Measurements from ENCODE around the gene BMPR1B.

Gene BMPR1B

DNA sequence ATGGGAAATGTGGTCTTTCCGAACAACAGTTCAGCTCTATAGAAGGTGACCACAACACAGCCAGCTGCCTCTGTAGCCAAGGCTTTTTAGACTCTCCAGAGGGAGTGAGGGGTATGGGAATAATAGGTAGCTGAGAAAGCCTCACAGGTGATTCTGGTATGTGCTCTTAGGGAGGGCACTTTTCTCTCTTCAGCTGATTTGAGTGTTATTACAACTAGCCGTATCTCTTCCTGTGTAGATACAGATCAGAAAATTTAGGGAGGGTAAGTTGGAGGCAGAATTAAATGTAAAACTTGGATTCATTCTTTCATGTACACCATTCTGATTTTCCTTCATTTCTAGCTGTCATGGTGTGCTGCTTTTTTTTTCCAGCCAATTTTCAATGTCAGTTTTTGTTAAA is 154.9 kb downstream of the BMPR1B start:
- no peak for DNase-seq (ENCODE audit: low spot score)

DNA sequence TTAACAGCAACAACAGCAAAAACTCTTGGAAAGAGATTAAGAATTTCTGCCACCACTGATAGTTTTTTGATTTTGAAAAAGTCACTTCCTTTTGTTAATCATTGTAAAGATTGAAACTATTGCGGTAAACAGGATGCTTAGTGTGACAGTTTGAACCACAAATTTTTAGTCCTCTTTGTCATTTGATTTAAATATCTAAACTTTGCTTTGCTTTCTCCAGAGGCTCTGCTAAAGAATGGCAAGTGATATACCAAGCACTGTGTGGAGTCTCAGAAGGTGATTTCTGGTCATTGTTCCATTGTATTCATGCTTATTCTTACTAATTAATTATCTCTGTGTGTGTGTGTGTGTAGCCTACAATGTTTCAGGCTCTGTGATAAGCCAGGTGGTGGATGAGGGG is 155.6 kb downstream of the BMPR1B start:
- DNase-seq (ENCODE audit: low spot score), result no peak

DNA sequence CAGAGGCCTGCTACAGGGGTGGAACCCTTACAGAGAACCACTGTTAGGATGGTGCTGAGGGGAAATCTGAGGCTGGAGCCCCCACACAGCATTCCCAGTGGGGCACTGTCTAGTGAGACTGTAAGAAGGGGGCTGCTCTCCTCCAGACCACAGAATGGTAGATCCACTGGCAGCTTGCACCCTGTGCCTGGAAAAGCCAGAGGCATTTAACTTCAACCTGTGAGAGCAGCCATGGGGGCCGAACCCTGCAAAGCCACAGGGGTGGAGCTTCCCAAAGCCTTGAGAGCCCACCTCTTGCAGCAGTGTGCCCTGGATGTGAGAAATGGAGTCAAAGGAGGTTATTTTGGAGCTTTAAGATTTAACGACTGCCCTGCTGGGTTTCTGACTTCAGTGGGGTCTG is 159.4 kb downstream of the BMPR1B start:
- DNase-seq (ENCODE audit: low spot score), result no peak

DNA sequence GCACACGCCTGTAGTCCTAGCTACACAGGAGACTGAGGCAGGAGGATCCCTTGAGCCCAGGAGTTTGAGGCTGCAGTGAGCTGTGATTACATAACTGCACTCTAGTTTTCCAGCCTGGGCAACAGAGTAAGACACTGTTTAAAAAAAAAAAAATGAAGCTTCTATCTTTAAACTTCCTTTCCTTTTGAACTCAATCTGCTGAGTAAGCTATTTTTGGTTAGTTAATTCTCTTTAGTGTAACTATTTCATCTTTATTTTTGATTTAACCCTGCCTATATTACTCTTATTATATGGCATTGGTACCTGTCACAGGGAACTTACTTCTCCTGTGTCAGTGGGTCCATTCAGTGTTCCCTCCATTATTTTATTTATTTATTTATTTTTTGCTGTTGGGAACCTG is 160.8 kb downstream of the BMPR1B start:
- no peak for DNase-seq (ENCODE audit: low spot score)

GRCh38 chr4:94920369-94920768 is 162.6 kb downstream of the BMPR1B start:
- DNase-seq (ENCODE audit: low spot score), result no peak

- DNase-seq (ENCODE audit: low spot score), result no peak
Measured at GRCh38 chr4:94924566-94924965, 166.8 kb downstream of the BMPR1B start.

- no peak for DNase-seq (ENCODE audit: low spot score)
Measured at GRCh38 chr4:94925764-94926347, 168.1 kb downstream of the BMPR1B start.

DNA sequence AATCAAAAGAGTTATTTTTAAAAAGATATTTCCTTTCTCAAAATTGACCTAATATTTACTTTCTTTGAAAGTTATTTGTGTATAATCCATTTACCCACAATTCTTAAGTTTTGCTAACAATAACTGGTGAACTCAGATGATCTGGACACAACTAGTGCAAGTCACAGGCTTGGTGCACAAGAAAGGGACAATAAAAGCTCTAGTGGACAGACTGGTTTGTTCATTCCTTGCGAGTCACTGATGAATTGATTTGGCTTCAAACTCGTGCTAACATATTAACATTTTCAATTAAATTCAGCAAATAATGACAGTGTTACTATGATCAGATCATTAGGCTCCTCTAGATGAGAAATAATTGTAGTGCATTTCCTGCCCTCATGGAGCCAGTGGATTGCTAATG is 169.2 kb downstream of the BMPR1B start:
- no peak for DNase-seq (ENCODE audit: low spot score)

DNA sequence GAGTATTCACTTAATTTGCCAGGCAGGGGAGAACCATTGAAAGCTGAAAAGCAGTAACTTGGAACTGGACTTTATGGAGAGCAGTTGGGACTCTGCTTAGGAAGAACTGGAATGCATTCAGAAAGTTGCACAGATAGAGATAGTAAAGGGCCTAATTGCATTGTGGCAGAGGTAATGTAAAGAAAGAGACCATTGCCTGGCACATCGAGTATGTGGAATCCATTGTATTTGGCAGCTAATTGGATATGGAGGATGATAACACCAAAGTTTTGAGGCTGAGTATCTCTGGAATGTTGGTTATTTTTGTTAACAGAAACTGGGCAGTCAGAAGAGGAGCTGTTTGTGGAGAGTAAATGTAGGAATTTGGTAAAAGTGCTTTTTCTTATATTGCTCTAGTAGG is 169.9 kb downstream of the BMPR1B start:
- no peak for DNase-seq (ENCODE audit: low spot score)

DNA sequence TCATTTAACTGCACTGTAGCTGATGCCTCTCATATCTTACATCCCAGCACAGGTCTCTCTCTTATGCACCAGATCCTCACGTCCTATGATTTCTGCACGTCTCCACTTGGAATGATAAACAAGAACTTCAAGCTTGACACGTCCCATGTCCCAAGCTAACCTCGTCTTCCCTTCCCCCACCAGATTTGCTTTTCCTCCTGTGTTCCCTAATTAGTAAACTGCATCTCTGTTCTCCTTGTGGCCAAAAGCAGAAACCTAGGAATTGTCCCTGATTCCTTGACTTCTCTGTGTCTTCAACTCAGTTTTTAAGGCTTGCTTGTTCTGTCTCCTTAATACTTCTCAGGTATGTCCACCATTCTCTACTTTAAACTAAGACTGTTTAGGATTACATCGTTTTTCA is 171.9 kb downstream of the BMPR1B start:
- DNase-seq (ENCODE audit: low spot score), result no peak

GRCh38 chr4:94931626-94932025 is 173.9 kb downstream of the BMPR1B start:
- no peak for DNase-seq (ENCODE audit: low spot score)

GRCh38 chr4:94932366-94932765 is 174.6 kb downstream of the BMPR1B start:
- DNase-seq (ENCODE audit: low spot score), result no peak

- DNase-seq (ENCODE audit: low spot score), result no peak
Measured at GRCh38 chr4:94933799-94934198, 176.0 kb downstream of the BMPR1B start.

- DNase-seq (ENCODE audit: low spot score), result no peak
Measured at GRCh38 chr4:94934201-94934600, 176.4 kb downstream of the BMPR1B start.

GRCh38 chr4:94934864-94935263 is 177.1 kb downstream of the BMPR1B start:
- no peak for DNase-seq (ENCODE audit: low spot score)

- DNase-seq (ENCODE audit: low spot score), result no peak
Measured at GRCh38 chr4:94936854-94937253, 179.1 kb downstream of the BMPR1B start.

GRCh38 chr4:94939791-94940519 is 182.2 kb downstream of the BMPR1B start:
- DNase-seq (ENCODE audit: low spot score), result no peak

GRCh38 chr4:94940520-94940908 is 182.8 kb downstream of the BMPR1B start:
- DNase-seq (ENCODE audit: low spot score), result no peak

- DNase-seq (ENCODE audit: low spot score), result no peak
Measured at GRCh38 chr4:94941706-94942105, 184.0 kb downstream of the BMPR1B start.

DNA sequence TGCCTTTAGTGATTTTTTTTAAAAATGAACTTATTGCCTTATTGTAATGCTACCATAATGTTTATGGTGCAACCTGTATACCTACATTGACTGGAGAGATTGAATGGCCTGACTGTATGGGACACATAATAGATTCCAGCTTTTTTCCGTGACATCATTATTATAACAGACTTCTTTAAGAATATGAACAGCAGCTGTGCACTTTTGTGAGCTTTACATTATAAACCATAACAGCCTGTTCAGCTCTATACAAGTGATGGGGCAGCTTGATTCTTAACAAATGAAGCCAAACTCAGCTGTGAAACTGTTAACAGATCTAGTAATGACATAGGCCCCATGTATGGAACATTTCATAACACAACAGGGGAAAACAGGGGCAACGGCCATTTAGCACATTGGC is 187.0 kb downstream of the BMPR1B start:
- no peak for DNase-seq (ENCODE audit: low spot score)

DNA sequence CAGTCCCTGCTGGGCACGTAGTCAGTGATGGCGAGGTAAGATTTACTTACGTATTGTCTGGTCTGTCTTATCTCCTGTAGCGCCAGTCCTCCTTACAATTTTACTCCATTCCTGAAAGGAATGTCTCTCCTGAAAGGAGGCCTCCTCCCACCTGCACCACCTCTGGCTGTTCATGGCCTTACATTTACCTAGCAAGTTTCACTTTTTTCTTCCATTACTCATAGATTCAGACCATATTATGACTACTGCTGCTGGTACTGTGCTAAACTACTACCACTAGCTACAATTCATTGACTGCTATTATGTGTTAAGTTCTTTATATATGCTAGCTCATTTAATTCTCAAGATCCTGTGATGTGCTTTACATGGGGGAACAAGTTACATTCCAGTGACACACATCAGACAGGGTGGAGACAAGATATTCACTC is 189.9 kb downstream of the BMPR1B start:
- no peak for DNase-seq (ENCODE audit: low spot score)

- DNase-seq (ENCODE audit: low spot score), result no peak
Measured at GRCh38 chr4:94954251-94954650, 196.5 kb downstream of the BMPR1B start.

DNA sequence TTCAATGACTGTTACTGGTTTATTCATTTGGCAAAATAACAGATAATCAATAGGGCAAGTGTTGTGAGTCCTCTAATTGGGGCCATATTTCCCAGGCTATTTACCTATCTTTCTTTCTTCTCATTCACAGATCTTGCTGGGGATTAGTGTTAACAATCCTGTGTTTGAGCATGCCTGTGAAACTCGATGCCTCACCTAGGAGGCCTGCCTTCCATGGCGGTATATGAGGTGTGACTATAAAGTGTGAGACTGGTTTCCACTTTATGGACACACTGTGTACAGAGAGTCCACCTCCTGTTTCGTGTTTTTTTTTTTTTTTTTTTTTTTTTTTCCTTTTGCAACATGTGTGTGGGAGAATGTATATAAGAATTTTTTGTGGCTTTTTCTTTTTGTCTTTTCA is 199.3 kb downstream of the BMPR1B start:
- no peak for DNase-seq (ENCODE audit: low spot score)

DNA sequence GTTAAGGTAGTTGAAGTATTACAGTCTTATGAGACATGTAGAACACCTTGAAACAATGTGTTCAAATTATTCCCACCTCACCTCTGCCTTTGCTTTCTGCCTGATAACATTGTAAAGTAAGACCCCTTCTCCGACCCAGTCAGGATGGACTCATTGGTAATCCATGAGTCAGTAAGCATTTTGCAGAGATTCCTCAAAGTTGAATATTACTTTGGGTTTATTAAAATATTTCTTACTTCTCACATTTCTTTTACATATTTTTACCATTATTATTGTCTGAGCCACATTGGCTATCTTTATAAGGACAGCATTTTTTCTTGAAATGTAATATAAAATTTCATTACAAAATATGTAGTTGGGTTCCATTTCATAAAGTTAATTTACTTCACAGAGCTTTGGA is 201.6 kb downstream of the BMPR1B start:
- no peak for DNase-seq (ENCODE audit: low spot score)
